ENCODE data around the gene PDE8A.
A peak's percentile ranks its signal among the peaks of the same experiment; 100 is the strongest.
"Not testable (repeated sequence)": the region's sequence is repeated elsewhere in the genome, so short reads cannot be mapped to it uniquely, and the experiment has no call there.

The PDE8A gene

GRCh38 chr15:84961114-84961452 lies 20.6 kb upstream of the PDE8A start:
- FAIRE-seq, result no peak
- peak; percentile 73 for DNase-seq (ENCODE audit: low spot score)

GRCh38 chr15:84961707-84962106 lies 19.9 kb upstream of the PDE8A start:
- DNase-seq (ENCODE audit: low spot score) (no peak), FAIRE-seq (no peak)

DNA sequence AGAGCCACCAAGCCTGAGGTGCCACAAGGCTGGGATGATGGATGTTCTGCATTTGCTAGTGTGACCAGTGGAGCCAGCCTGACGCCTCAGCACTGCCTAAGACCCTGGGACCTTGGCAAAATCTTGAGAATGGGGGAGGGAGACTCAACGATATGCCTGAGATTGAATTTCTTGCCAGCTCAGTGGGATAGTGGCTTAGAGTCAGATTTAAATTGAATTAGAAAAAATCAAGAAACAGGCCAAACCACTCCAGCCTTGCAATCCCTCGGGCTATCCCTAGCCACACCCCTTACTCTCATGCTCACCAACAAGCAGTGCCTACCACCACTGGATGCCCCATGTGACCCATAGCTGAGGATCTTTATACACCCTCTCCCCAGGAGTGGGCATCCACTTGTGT lies 18.7 kb upstream of the PDE8A start:
- no peak for FAIRE-seq
- no peak for DNase-seq (ENCODE audit: low spot score)

DNA sequence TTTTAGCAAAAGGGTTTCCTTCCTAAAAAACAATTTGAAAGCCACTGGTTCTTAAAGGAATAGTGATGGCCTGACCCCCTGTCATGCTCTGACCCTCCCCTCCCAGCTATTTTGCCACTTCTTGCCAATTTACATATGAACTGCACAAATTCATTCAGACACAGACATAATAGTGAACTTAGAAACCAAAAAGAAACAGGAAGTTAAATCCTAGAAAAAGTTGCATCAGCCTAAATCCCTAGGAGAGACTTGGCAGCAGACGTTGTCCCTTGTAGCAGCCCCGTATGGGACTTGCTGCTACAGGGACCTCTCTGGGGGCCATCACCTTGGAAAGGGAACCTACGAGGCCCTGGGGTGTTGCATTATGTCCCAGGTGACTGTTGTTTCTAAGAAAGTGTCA lies 14.3 kb upstream of the PDE8A start:
- FAIRE-seq (no peak), DNase-seq (ENCODE audit: low spot score) (no peak)

DNA sequence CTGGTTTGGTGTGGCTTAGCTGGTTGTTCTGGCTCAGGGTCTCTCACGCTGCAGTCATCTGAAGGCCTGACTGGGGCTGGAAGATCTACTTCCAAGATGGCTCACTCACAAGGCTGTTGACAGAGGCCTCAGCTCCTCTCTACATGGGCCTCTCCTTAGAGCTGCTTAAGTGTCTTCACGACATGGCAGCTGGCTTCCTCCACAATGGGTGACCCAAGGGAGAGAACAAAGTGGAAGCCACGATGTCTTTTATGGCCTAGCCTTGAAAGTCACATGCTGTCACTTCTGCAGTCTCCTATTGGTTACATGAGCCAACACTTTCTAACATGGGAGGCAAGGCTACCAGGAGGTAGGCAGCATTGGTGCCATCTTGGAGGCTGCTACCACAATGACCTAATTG lies 13.4 kb upstream of the PDE8A start:
- no peak for DNase-seq (ENCODE audit: low spot score)
- no peak for FAIRE-seq

GRCh38 chr15:84969257-84969656 lies 12.4 kb upstream of the PDE8A start:
- FAIRE-seq, result no peak
- no peak for DNase-seq (ENCODE audit: low spot score)

DNA sequence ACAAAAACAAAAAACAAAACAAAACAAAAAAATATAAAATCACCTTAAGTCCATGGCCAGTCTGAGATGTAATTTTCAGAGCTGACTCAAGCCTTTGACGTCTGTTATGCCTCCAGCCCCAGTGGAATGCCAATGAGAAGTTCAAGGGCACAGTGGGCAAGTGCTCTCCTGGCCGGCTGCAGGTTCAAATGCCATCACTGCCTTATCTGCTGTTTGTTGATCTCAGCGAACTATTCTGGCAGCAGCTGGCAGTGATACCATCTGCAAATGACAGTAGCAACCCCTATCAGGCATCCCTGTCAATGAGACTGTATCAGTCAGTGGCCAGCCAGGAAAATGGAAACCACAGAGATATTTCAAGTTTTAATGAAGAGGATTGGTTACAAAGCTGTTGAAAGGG lies 10.8 kb upstream of the PDE8A start:
- DNase-seq (ENCODE audit: low spot score) (no peak), FAIRE-seq (no peak)

GRCh38 chr15:84973492-84974460 lies 7.9 kb upstream of the PDE8A start:
- DNase-seq (ENCODE audit: low spot score) (no peak), FAIRE-seq (no peak)

DNA sequence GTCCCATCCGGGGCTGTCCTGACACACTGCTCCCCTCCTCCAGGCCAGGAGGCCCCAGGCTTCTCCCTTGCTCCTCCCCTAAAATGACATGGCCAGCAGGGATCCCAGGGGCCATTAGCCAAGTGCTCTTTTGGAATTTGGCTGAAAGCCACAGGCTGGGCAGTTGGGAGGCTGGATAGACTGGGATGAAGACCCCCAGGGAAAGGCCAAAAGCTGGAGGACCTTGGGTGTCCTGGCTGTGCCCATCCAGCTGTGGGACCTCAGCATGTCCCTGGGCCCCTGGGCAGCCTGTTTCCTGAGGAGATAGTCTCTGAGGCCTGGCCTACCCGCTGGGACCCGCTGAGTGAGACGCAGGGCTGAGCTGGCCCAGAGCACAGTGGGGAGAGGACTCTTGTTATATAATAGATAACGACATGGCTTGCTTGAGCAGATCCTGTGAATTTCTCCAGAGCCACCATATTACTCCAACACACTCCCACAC lies 5.7 kb upstream of the PDE8A start:
- no peak for FAIRE-seq
- DNase-seq (ENCODE audit: low spot score), result no peak

- FAIRE-seq (no peak), DNase-seq (ENCODE audit: low spot score) (no peak)
These were observed 4.8 kb upstream of the PDE8A start for GRCh38 chr15:84976746-84977345.

- FAIRE-seq (no peak), DNase-seq (ENCODE audit: low spot score) (no peak)
These were observed 2.0 kb upstream of the PDE8A start for GRCh38 chr15:84979651-84980050.

DNA sequence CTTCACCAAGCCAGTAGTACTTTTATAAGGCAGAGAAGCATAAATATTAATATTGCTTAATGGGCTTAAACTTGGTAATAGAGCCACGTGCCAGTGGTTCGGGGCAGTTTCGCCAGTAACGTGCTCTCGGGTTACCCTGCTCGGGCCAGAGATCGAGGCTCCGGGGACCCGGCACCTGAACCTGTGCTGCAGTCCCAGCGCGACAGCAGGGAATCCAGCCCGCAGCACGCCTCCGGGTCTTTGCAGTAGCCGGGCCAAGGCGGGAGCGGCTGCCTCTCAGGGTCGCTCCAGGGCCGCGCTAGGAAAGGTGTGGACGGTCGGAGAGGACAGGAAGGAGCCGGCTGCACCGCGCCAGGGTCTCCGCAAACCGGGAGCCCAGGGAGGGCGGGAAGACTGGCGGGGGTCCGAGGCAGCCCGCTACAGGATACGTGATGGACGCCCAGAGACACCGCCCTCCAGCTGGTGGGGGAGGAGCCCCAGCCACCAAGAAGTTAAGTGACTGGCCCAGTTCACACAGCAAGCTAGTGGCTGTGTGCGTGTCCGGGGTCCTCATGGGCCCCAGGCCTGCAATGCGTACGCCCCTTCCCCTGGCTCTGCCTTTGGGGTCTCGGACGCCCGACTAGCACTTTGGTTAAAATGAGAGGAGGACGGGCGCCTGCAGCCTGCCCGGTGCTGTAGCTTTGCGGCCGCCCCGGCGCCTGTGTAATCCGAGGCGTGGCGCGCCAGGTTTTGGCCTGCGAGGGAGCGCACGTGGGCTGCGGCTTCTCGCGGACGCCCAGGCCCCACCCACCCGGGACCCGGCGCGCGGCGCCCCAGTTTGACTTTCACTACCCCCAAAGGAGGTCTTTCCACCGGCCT lies 1.2 kb upstream of the PDE8A start:
- DNase-seq (ENCODE audit: low spot score) (peak; percentile 86), FAIRE-seq (no peak)

DNA sequence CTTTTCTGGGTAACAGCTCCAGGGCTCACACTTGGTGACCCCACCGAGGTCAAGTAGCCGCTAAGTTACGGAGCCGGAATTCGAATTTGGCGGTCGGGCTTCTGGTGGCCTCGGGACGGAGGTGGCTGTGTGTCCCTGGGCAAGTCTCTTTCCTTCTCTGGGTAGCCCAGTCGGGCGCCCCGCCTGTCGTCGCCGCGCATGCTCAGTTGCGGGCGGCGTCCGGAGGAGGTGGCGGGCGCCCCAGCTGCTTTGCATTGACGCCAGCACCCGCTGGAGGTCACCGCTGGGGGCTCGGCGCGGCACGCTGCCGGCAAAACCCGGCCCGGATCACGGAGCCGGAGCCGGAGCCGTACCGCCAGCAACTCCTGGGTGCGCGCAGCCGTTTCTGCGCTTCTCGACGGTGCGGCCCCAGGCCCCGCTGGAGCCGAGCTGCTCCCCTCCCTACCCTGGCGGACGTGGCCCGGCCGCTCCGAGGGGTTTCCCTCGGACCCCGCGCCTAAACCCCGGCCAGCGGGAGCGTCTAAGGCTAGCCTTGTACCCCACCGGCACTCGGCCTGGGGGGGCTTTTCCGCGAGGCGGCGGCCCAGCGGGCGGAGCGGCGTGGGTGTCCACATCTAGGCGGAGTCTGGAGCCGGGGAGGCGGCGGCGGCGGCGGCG lies 474 bp upstream of the PDE8A start:
- DNase-seq (ENCODE audit: low spot score), result peak; percentile 99
- peak; percentile 44 for FAIRE-seq

- FAIRE-seq (no peak), DNase-seq (ENCODE audit: low spot score) (no peak)
These were observed 755 bp downstream of the PDE8A start for GRCh38 chr15:84982301-84982920.

GRCh38 chr15:84983294-84983693 lies 1.6 kb downstream of the PDE8A start:
- DNase-seq (ENCODE audit: low spot score), result no peak
- FAIRE-seq, result no peak

- FAIRE-seq, result no peak
- no peak for DNase-seq (ENCODE audit: low spot score)
These were observed 2.1 kb downstream of the PDE8A start for GRCh38 chr15:84983711-84984110.

DNA sequence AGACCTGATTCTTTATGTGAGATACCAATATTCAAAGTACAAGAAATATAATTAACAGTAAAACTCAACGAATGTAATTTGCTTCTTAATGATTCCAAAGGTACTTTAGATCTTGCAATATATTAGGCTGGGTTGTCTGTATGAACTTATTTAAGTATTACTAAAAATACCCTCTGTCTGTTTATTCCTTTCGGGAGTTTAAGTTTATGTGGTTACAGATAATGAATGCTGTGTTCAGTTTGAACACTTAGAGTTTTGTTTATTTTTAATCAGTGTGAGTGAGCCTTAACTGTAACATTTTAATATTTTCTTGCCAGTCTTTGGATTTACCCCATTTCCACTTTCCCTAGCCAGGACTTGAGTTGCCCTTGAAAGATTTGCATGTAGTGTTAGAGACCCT lies 3.5 kb downstream of the PDE8A start:
- FAIRE-seq (no peak), DNase-seq (ENCODE audit: low spot score) (no peak)

- not testable (repeated sequence) for FAIRE-seq; DNase-seq (ENCODE audit: low spot score)
These were observed 5.7 kb downstream of the PDE8A start for GRCh38 chr15:84987351-84987750.

- no peak for DNase-seq (ENCODE audit: low spot score)
- FAIRE-seq, result no peak
These were observed 6.4 kb downstream of the PDE8A start for GRCh38 chr15:84987949-84988624.

DNA sequence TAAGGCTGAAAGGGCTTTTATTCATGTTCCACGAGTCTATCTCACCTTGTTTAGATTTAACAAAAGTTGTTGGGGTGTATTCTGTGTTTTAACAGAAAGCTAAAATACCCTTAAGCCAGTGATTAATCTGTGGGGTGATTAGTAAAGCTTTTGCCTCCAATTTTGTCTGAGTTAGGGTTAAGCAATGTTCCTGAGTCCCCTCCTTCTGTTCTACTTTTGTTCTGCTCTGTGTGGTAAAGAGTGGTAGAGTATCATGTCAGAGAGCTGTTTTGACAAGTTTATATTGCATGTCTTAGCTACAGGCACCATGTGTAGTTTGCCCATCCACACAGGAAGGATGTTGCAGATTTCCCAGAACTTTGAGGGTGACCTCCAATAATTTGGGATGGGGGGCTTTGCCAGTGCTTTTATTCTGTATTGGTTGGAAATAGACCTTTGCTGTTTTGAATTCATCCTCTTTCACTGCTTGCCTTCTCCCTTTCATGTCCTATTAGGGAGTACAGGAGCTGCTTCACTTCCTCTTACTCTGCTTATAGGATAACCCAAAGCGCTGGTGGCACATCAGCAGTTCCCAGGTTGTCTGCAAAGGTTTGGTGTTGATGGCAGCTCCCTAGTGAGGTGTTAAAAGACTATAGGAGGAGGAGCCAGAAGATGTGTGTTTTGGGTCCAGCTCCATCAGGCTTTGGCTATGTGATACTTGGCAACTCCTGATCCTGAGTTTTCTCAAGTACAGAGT lies 7.4 kb downstream of the PDE8A start:
- DNase-seq (ENCODE audit: low spot score) (no peak), FAIRE-seq (no peak)
